GM18511 (cell line): ENCODE measurements around the gene TMEM128.
"Not testable (repeated sequence)": the region's sequence is repeated elsewhere in the genome, so short reads cannot be mapped to it uniquely, and the experiment has no call there.

Experiments
- ATAC-seq: cut with Tn5 transposase; IDR thresholded peaks from one replicate; pipeline ENCODE4 v1.9.1; 2021; ENCODE audit warnings: mild to moderate bottlenecking, moderate library complexity; ENCODE audit not compliant: unreplicated experiment

The TMEM128 gene

GRCh38 chr4:4256799-4257198 is 8.8 kb upstream of the TMEM128 start:
- ATAC-seq, result no peak

DNA sequence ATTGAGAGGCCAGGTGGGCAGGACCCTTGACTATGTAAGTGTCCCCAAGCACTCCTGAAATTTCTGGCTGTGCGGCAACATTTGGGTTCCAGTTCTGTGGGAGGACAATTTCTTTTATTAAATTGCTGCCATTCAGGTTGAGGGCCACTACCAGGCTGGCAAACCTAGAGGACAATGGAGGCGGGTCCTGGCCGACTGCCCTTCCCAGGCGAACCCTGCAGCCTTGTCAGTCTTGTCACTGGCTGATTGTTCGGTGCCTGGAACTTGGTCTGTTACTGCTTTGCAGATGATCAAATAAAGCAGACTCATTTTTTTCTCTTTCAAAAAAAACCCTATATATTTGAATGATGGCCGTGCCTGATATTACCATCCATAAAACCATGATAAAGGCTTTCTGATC is 6.6 kb upstream of the TMEM128 start:
- no peak for ATAC-seq

DNA sequence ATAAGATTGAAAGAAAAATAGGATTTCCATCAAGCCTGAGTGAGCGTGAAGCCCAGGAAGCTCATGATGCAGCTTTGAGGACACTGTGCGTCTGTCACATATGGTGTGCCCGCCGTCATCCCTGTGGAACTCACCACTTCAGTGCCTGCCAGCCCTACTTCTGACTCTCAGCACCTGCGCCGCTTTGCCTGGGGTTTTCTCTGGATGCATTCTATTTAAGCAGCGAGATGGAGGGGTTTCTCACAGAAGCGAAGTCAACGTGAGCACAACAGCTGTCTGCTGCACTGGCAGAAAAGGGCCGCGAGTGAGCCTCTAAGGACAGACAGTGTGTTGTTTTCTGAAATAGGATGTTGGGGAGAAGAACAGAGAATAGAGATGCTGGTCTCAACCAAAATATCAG is 6.2 kb upstream of the TMEM128 start:
- no peak for ATAC-seq

GRCh38 chr4:4249866-4250265 is 1.8 kb upstream of the TMEM128 start:
- no peak for ATAC-seq

DNA sequence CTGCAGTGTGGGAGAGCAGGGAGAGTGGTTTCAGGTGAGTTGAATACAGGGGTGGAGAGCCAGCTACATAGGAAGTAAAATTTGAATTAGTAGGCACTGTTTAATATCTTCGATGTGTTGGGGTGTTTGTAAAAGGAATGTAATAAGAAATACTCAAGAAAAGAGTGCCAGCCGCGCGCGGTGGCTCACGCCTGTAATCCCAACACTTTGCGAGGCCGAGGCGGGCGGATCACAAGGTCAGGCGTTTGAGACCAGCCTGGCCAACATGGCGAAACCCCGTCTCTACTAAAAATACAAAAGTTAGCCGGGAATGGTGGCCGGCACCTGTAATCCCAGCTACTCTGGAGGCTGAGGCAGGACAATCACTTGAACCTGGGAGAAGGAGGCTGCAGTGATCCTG is 1.3 kb upstream of the TMEM128 start:
- ATAC-seq, result not testable (repeated sequence)

DNA sequence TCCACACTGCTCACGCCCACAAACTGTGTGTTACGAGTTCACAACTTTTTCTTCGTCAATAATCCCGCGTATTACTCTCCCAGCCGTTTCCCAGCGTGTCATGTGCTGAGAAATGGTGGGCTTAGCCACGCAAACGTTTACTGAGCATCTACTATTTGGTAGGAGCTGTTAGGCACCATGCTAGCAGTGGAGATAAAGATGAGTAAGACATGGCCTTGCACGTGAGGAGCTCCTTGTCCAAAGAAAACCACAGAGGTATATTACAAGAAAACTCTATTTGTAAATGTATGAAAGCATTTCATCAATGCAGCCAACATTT is 821 bp upstream of the TMEM128 start:
- ATAC-seq, result no peak

GRCh38 chr4:4247696-4248028 is 361 bp downstream of the TMEM128 start:
- ATAC-seq, result peak; percentile 36

- ATAC-seq, result no peak
Measured at GRCh38 chr4:4245172-4245571, 2.9 kb downstream of the TMEM128 start.

GRCh38 chr4:4239551-4239950 is 8.5 kb downstream of the TMEM128 start:
- not testable (repeated sequence) for ATAC-seq

DNA sequence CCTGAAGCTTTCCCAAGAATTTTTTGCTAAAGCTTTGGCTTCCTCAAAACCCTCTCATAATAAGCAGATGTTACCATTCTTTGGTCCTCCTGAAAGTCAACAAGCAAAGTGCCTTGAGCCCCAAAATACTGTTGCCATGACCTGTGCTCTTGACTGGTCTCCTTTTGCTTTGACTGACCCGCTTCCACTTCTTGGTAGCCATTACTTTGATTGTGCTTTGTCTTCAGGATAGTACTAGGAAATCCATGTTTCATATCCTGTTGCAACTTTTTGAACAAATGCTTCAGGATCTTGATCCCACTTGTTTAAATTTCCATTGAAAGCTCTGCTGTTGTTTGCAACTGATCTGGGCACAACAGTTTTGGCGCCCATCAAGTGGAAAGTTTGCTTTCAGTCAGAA is 14.4 kb downstream of the TMEM128 start:
- no peak for ATAC-seq

DNA sequence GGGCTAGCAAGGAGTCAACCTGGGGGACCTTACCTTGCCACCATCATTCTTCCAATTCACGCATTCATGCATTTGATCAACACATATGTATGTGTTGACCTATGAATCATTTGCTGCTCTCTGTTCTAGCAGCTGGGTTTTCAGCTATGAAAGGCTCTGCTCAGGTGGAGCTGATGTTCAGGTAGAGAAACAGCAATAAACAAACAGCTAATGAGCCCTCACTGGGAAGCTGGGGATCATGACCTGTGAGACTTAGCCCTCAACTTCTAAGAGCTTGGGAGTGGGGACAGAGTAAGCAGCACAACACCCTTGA is 19.7 kb downstream of the TMEM128 start:
- no peak for ATAC-seq

GRCh38 chr4:4227510-4228355 is 20.3 kb downstream of the TMEM128 start:
- ATAC-seq, result no peak

- ATAC-seq, result no peak
Measured at GRCh38 chr4:4226606-4227438, 21.2 kb downstream of the TMEM128 start, which contains the start of gene OTOP1. Gene OTOP1, minus strand, starts transcription at chr4:4226929. Its CDS starts 65 bp downstream, at chr4:4226864.

DNA sequence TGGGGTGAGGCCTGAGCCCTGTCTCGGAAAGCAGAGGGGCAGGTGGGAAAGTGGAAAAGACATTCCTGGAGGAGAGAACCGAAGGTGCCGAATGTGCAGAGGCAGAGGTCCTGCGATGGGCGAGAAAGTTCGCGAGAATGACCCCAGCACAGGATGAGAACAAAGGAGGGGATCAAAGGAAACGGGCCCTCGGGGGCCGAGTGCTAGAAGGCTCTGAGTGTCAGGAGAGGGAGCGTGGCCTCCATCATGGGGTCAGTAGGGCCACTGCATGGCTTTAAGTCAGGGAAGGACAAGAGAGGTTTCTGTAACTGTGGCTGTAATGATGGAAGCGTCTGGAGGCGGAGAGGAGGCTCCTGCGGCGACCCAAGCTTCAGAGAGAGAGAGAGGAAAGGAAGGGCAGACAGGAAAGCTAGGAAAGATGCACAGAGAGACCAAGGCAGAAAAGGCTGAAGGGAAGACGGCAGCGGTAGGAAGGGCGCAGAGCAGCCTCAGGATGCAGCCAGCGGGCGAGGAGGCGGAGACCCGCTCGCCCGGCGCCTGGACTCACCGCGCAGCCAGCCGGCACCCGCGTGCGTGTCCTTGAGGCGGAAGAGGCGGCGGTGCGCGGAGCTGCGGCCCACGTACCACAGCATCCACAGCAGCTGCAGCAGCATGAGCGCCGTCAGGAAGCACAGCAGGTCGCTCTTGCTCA is 22.0 kb downstream of the TMEM128 start:
- ATAC-seq, result no peak

GRCh38 chr4:4217113-4217512 is 30.9 kb downstream of the TMEM128 start:
- no peak for ATAC-seq

DNA sequence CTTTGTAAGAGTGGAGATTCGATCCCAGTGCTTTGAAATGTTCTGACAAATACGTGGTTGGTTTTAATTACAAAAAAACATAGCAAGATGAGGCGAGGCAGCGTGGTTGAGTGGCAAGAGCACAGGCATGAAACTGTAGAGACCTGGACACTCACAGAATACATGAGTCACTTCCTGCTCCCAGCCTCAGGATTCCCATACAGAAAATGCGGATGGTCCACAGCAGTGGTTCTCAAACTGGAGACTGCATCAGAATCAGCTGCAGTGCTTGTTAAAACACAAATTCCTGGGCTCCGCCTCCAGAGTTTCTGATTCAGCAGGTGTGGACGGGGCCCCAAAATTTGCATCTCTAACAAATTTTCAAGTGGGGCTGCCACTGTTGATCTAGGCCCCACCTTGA is 31.4 kb downstream of the TMEM128 start:
- no peak for ATAC-seq

DNA sequence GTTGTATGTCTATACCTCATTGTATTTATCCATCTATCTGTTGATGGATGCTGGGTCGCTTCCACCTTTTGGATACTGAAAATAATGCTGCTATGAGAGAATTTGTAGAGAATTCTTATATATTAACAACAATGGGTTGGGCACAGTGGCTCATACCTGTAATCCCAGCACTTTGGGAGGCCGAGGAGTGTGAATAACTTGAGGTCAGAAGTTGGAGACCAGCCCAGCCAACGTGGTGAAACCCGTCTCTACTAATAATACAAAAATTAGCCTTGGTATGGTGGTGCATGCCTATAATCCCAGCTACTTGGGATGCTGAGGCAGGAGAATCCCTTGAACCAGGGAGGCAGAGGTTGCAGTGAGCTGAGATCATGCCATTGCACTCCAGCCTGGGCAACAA is 34.3 kb downstream of the TMEM128 start:
- not testable (repeated sequence) for ATAC-seq

GRCh38 chr4:4206204-4206603 is 41.8 kb downstream of the TMEM128 start:
- ATAC-seq, result no peak

DNA sequence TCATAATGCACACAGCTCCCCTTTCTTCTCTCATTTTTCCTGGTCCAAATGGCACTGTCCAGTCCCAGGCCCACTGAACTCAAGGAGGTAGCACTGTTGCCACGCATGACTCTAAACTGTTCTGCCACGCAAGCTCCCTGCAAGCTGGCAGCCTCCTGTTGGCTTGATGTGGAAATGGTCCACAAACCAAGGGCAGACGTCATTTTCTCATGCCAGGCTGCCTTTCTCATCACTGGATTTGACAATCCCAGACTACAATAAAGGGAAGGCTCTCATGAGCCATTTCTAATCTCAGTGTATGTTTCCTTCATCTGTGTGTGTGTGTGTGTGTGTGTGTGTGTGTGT is 43.6 kb downstream of the TMEM128 start:
- ATAC-seq, result no peak

GRCh38 chr4:4203688-4204400 is 44.2 kb downstream of the TMEM128 start:
- no peak for ATAC-seq

GRCh38 chr4:4202510-4202909 is 45.5 kb downstream of the TMEM128 start:
- no peak for ATAC-seq
